ENCODE results near the gene CREB3L2.

GRCh38 chr7:137947046-137947445 lies 54.8 kb downstream of the CREB3L2 start:
- TF ChIP-seq CTCF (conservative IDR thresholded peaks at IDR 0.05 in 1 of 2, IDR thresholded peaks at IDR 0.05 in 1 of 2; ENCODE audit: low read depth in 1 of 2, low read length in 2 of 2) (no peak), EZH2 (IDR thresholded peaks at IDR 0.05; ENCODE audit: low read length, missing control alignments) (no peak)

Data from fibroblast of lung (primary cell).